ENCODE results near the gene NOP56. TPM values are rescaled to one million over a fixed set of nuclear protein-coding genes. Genes with fewer than 3 reads are reported as not detected.

NOP56 gene
- 100 to 1,000 TPM; 135 to 187 (median 152) TPM for polyA plus RNA-seq (ENCODE audit: insufficient read length in 10 of 10)
- long read RNA-seq, donor 1, transcript NOP56-208 (2 exons, 735 nt): major isoform, 34 of 69 reads
- long read RNA-seq, donor 1, transcript NOP56-219 (1 exons, 2,980 nt): minor isoform, 9 of 69 reads
- long read RNA-seq, donor 1, partial matches to known transcripts: 13 of 69 reads
- long read RNA-seq, donor 1, other reads (novel, unspliced or antisense): 0 of 69 reads
- long read RNA-seq, donor 2, transcript NOP56-208 (2 exons, 735 nt): major isoform, 44 of 146 reads
- long read RNA-seq, donor 2, transcript NOP56-201 (12 exons, 2,400 nt): minor isoform, 7 of 146 reads
- long read RNA-seq, donor 2, transcript NOP56-205 (3 exons, 859 nt): minor isoform, 5 of 146 reads
- long read RNA-seq, donor 2, transcript NOP56-219 (1 exons, 2,980 nt): minor isoform, 14 of 146 reads
- long read RNA-seq, donor 2, partial matches to known transcripts: 62 of 146 reads
- long read RNA-seq, donor 2, other reads (novel, unspliced or antisense): 6 of 146 reads
- long read RNA-seq, donor 3: 0 reads
- long read RNA-seq, donor 4, transcript NOP56-201 (12 exons, 2,400 nt): minor isoform, 5 of 79 reads
- long read RNA-seq, donor 4, transcript NOP56-208 (2 exons, 735 nt): major isoform, 46 of 79 reads
- long read RNA-seq, donor 4, transcript NOP56-219 (1 exons, 2,980 nt): minor isoform, 18 of 79 reads
- long read RNA-seq, donor 4, partial matches to known transcripts: 5 of 79 reads
- long read RNA-seq, donor 4, other reads (novel, unspliced or antisense): 0 of 79 reads
- long read RNA-seq, donor 5, transcript NOP56-205 (3 exons, 859 nt): minor isoform, 8 of 161 reads
- long read RNA-seq, donor 5, transcript NOP56-219 (1 exons, 2,980 nt): minor isoform, 13 of 161 reads
- long read RNA-seq, donor 5, transcript NOP56-208 (2 exons, 735 nt): major isoform, 26 of 161 reads
- long read RNA-seq, donor 5, partial matches to known transcripts: 44 of 161 reads
- long read RNA-seq, donor 5, other reads (novel, unspliced or antisense): 58 of 161 reads
- long read RNA-seq, donor 6, transcript NOP56-219 (1 exons, 2,980 nt): minor isoform, 32 of 97 reads
- long read RNA-seq, donor 6, transcript NOP56-220 (2 exons, 2,662 nt): minor isoform, 6 of 97 reads
- long read RNA-seq, donor 6, transcript NOP56-201 (12 exons, 2,400 nt): minor isoform, 6 of 97 reads
- long read RNA-seq, donor 6, transcript NOP56-208 (2 exons, 735 nt): major isoform, 40 of 97 reads
- long read RNA-seq, donor 6, partial matches to known transcripts: 7 of 97 reads
- long read RNA-seq, donor 6, other reads (novel, unspliced or antisense): 0 of 97 reads
- long read RNA-seq, donor 7, transcript NOP56-219 (1 exons, 2,980 nt): minor isoform, 27 of 152 reads
- long read RNA-seq, donor 7, transcript NOP56-201 (12 exons, 2,400 nt): minor isoform, 5 of 152 reads
- long read RNA-seq, donor 7, transcript NOP56-208 (2 exons, 735 nt): major isoform, 63 of 152 reads
- long read RNA-seq, donor 7, partial matches to known transcripts: 31 of 152 reads
- long read RNA-seq, donor 7, other reads (novel, unspliced or antisense): 20 of 152 reads
- long read RNA-seq, donor 8, transcript NOP56-219 (1 exons, 2,980 nt): minor isoform, 19 of 77 reads
- long read RNA-seq, donor 8, transcript NOP56-208 (2 exons, 735 nt): major isoform, 43 of 77 reads
- long read RNA-seq, donor 8, partial matches to known transcripts: 0 of 77 reads
- long read RNA-seq, donor 8, other reads (novel, unspliced or antisense): 0 of 77 reads
- long read RNA-seq, donor 9, partial matches to known transcripts: 0 of 2 reads
- long read RNA-seq, donor 9, other reads (novel, unspliced or antisense): 0 of 2 reads

- DNase-seq: peak; percentile 92 to 98 (median 96)
These were observed at the start of gene NOP56 for GRCh38 chr20:2651772-2652723. TSS of gene NOP56 (plus strand) at chr20:2652632. CDS start at chr20:2652661, 29 bp downstream.

- DNase-seq: no peak
These were observed 49.7 kb upstream of the NOP56 start for GRCh38 chr20:2602746-2603145.

GRCh38 chr20:2603816-2604505 lies 48.5 kb upstream of the NOP56 start:
- DNase-seq: no peak

GRCh38 chr20:2604506-2604835 lies 48.0 kb upstream of the NOP56 start:
- no peak for DNase-seq

- no peak for DNase-seq
These were observed 45.9 kb upstream of the NOP56 start for GRCh38 chr20:2606507-2607006.

- DNase-seq: no peak
These were observed 42.1 kb upstream of the NOP56 start for GRCh38 chr20:2610326-2610725.

- no peak for DNase-seq
These were observed 41.3 kb upstream of the NOP56 start for GRCh38 chr20:2610941-2611720.

GRCh38 chr20:2612073-2612472 lies 40.4 kb upstream of the NOP56 start:
- DNase-seq: no peak

GRCh38 chr20:2616634-2617033 lies 35.8 kb upstream of the NOP56 start:
- no peak for DNase-seq

- DNase-seq: no peak
These were observed 35.2 kb upstream of the NOP56 start for GRCh38 chr20:2617099-2617714.

GRCh38 chr20:2618815-2619214 lies 33.6 kb upstream of the NOP56 start:
- DNase-seq: no peak

GRCh38 chr20:2619337-2619736 lies 33.1 kb upstream of the NOP56 start:
- DNase-seq: no peak

- no peak for DNase-seq
These were observed 32.4 kb upstream of the NOP56 start for GRCh38 chr20:2619961-2620595.

GRCh38 chr20:2624190-2624589 lies 28.2 kb upstream of the NOP56 start:
- no peak for DNase-seq

- DNase-seq: no peak
These were observed 27.4 kb upstream of the NOP56 start for GRCh38 chr20:2625062-2625461.

- peak in 1 of 3 donors; percentile 12 for DNase-seq
These were observed 25.4 kb upstream of the NOP56 start for GRCh38 chr20:2626853-2627541.
